Breast epithelium (tissue), 4 donors: Measurements from ENCODE around the gene SAGE1. TPM values are rescaled to one million over a fixed set of nuclear protein-coding genes. Genes with fewer than 3 reads are reported as not detected.
"Not testable (repeated sequence)": the region's sequence is repeated elsewhere in the genome, so short reads cannot be mapped to it uniquely, and the experiment has no call there.

Source experiments
- DNase-seq, 2 donors: peaks; one replicate each; pipeline ENCODE4 v3.0.0-alpha.2; 2019; ENCODE audit warnings: low spot score in 2 of 2
- H3K27ac ChIP-seq, 2 donors: fragments of 200-600 bp; sonication (generic) in 1 of 2; one replicate each; pipeline ENCODE4 v1.5.1; 2016 to 2019; ENCODE audit warnings: mild to moderate bottlenecking in 1 of 2
- H3K27me3 ChIP-seq, 2 donors: fragments of 200-600 bp; sonication (generic) in 1 of 2; one replicate each; pipeline versions ENCODE4 v1.5.1 to v1.6.0; 2017 to 2019; ENCODE audit warnings: control low read depth in 1 of 2, mild to moderate bottlenecking in 1 of 2
- H3K36me3 ChIP-seq: fragments of 200-600 bp; one replicate; pipeline ENCODE4 v1.5.1; 2019
- H3K4me1 ChIP-seq, 2 donors: fragments of 200-600 bp; sonication (generic); one replicate each; pipeline ENCODE4 v1.5.1; 2016 to 2019; ENCODE audit warnings: control low read depth in 1 of 2
- H3K4me3 ChIP-seq, 3 donors: fragments of 200-600 bp; sonication (generic); 1 replicate in 2 of 3; 2 replicates in 1 of 3; pipeline ENCODE4 v1.5.1; 2016 to 2019; ENCODE audit warnings: mild to moderate bottlenecking in 3 of 3, moderate library complexity in 2 of 3
- H3K9me3 ChIP-seq, 2 donors: fragments of 200-600 bp; sonication (generic) in 1 of 2; one replicate each; pipeline ENCODE4 v1.5.1; 2016 to 2019; ENCODE audit warnings: control low read depth in 1 of 2
- POLR2A ChIP-seq: fragments of 450-650 bp; IDR thresholded peaks from one replicate; pipeline ENCODE4 v1.6.1; 2016; ENCODE audit warnings: antibody characterized with exemption, mild to moderate bottlenecking, moderate library complexity
- POLR2AphosphoS5 ChIP-seq, 3 donors: sonication (generic); formaldehyde crosslinking; IDR thresholded peaks; one replicate each; pipeline ENCODE4 v1.6.1; 2017; ENCODE audit warnings: antibody characterized with exemption in 3 of 3
- intact Hi-C: fragments of 100-400 bp; cut with DNase I; formaldehyde crosslinking; loops from one replicate; pipeline ENCODE4 v1.15.1; 2023; ENCODE audit warnings: low total_unique reads
- total RNA-seq, 3 donors: library from RNA; depleted of rRNA; stranded (reverse); fragments of >200 nt; gene quantifications; one replicate each; pipeline ENCODE4 v1.1.0, GENCODE V29; 2016
- TF ChIP-seq, protein P1 (sequence below), 3 donors: fragments of 450-650 bp; IDR thresholded peaks; one replicate each; pipeline ENCODE4 v1.5.1; 2016 to 2017; ENCODE audit warnings: antibody characterized with exemption in 3 of 3, mild to moderate bottlenecking in 3 of 3, moderate library complexity in 3 of 3

The SAGE1 gene, protein sequence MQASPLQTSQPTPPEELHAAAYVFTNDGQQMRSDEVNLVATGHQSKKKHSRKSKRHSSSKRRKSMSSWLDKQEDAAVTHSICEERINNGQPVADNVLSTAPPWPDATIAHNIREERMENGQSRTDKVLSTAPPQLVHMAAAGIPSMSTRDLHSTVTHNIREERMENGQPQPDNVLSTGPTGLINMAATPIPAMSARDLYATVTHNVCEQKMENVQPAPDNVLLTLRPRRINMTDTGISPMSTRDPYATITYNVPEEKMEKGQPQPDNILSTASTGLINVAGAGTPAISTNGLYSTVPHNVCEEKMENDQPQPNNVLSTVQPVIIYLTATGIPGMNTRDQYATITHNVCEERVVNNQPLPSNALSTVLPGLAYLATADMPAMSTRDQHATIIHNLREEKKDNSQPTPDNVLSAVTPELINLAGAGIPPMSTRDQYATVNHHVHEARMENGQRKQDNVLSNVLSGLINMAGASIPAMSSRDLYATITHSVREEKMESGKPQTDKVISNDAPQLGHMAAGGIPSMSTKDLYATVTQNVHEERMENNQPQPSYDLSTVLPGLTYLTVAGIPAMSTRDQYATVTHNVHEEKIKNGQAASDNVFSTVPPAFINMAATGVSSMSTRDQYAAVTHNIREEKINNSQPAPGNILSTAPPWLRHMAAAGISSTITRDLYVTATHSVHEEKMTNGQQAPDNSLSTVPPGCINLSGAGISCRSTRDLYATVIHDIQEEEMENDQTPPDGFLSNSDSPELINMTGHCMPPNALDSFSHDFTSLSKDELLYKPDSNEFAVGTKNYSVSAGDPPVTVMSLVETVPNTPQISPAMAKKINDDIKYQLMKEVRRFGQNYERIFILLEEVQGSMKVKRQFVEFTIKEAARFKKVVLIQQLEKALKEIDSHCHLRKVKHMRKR
- total RNA-seq, result not detected

DNA sequence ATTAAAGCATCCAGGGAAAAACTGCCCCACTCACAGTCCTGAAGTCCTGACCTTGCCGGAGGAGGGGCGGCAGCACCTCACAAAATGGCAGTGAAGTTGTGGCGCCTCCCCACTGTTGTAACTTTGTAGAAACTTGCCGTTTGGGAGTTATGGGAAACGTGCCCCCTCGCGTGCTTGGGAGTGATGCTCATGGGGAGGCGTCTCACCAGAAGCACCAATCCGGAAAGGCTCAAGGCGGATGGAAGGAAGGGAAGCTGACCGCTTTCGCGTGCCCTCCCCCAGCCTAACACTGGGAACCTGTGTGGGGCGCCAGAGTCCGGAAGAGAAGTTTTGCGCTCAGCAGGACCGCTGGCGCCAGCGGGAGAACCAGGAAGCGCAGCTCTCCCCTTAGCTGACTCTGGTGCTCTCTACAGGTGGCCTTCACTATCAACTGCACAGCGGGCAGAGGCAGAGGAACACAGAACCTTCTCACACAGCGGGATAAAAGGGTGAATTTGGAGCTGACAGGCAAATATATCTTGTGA is at the start of gene SAGE1, which contains the start of gene CT45A10:
Gene SAGE1, plus strand, starts transcription at position 423 of the 524 bp plus-strand sequence. CDS start 2,527 bp downstream, outside the sequence.
Gene CT45A10, minus strand, starts transcription at position 151 of the 524 bp plus-strand sequence. CDS start 8,100 bp downstream, outside the sequence.
- Histone ChIP-seq H3K4me1 (no peaks in the 10 kb centered on the region), H3K36me3 (no peaks in the 10 kb centered on the region), H3K9me3 (no peaks in the 10 kb centered on the region), H3K27ac (no peak within 1 kb of the TSS), H3K4me3 (no peak within 1 kb of the TSS), H3K27me3 (peaks cover 0 to 20% of the 10 kb centered on the region in 2 donors)
- no peak for DNase-seq
- intact Hi-C loops, result no loop called here
- TF ChIP-seq POLR2A (no peak), POLR2AphosphoS5 (IDR thresholded peaks at IDR 0.05) (no peak)
- TF ChIP-seq, protein P1, sequence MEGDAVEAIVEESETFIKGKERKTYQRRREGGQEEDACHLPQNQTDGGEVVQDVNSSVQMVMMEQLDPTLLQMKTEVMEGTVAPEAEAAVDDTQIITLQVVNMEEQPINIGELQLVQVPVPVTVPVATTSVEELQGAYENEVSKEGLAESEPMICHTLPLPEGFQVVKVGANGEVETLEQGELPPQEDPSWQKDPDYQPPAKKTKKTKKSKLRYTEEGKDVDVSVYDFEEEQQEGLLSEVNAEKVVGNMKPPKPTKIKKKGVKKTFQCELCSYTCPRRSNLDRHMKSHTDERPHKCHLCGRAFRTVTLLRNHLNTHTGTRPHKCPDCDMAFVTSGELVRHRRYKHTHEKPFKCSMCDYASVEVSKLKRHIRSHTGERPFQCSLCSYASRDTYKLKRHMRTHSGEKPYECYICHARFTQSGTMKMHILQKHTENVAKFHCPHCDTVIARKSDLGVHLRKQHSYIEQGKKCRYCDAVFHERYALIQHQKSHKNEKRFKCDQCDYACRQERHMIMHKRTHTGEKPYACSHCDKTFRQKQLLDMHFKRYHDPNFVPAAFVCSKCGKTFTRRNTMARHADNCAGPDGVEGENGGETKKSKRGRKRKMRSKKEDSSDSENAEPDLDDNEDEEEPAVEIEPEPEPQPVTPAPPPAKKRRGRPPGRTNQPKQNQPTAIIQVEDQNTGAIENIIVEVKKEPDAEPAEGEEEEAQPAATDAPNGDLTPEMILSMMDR (IDR thresholded peaks at IDR 0.05), result no peak

DNA sequence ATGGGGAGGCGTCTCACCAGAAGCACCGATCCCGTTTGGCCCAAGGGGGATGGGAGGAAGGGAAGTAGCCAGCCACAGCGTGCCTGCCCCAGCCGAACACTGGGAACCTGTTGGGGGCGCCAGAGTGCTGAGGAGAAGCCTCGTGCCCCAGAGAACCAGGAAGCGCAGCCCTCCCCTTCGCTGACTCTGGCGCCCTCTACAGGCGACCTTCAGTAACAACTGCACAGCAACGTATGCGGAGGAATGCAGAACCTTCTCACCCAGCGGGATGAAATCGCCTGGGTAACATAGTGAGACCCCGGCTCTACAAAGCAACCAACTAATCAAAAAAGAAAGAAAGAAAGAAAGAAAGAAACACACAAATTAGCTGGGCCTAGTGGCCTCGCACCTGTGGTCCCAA is 39.1 kb upstream of the SAGE1 start, which contains the start of gene CT45A8:
Gene CT45A8, minus strand, starts transcription at position 101 of the 400 bp plus-strand sequence. CDS start 3,755 bp downstream, outside the sequence.
- H3K27ac ChIP-seq, intact Hi-C loops, H3K9me3 ChIP-seq, H3K4me1 ChIP-seq, H3K4me3 ChIP-seq, DNase-seq, H3K36me3 ChIP-seq, H3K27me3 ChIP-seq: not testable (repeated sequence)

DNA sequence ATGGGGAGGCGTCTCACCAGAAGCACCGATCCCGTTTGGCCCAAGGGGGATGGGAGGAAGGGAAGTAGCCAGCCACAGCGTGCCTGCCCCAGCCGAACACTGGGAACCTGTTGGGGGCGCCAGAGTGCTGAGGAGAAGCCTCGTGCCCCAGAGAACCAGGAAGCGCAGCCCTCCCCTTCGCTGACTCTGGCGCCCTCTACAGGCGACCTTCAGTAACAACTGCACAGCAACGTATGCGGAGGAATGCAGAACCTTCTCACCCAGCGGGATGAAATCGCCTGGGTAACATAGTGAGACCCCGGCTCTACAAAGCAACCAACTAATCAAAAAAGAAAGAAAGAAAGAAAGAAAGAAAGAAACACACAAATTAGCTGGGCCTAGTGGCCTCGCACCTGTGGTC is 21.8 kb upstream of the SAGE1 start, which contains the start of gene CT45A9:
Gene CT45A9, minus strand, starts transcription at position 101 of the 400 bp plus-strand sequence. CDS start 3,751 bp downstream, outside the sequence.
- intact Hi-C loops, H3K4me1 ChIP-seq, H3K27me3 ChIP-seq, H3K9me3 ChIP-seq, H3K36me3 ChIP-seq, H3K27ac ChIP-seq, DNase-seq, H3K4me3 ChIP-seq: not testable (repeated sequence)

DNA sequence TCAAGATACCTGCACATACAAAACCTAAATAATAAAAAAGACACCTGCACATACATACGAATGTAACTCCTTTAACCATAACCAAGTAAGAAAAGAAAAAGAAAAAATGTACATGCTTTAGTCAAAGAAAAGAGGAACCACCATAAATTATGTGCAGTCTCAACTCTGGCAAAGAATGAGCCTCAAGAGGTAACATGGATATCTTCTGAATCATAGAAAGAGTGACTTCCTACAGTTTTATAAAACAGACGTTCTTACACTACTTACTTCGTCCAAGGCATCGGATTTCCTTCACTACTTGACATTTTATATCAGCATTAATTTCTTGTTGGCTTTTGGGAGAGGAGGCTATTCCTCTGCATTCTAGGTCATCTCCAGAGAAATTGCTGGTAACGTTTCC is 10.8 kb upstream of the SAGE1 start:
- intact Hi-C loops, H3K4me1 ChIP-seq, H3K27ac ChIP-seq, H3K9me3 ChIP-seq, H3K4me3 ChIP-seq, DNase-seq, H3K27me3 ChIP-seq, H3K36me3 ChIP-seq: not testable (repeated sequence)

DNA sequence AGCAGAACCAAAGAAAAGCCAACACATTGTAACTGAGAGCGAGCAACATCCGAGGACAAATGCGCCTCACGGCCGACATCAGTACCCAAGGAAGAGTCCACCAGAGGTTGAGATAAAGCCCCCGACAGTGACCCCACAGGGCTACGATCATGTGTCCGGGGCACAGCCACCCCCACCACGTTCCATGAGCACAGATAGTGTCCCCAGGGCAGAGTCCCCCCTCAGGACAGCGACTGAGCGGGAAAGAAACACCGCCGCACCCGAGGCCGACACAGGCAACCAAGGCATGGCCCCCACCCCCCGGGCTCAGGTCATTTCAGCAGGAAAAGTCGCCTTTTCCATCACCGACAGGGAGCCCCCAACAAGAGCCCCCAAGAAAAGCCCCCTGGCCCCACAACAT is 5.3 kb upstream of the SAGE1 start:
- H3K4me1 ChIP-seq, H3K9me3 ChIP-seq, H3K36me3 ChIP-seq, intact Hi-C loops, DNase-seq, H3K4me3 ChIP-seq, H3K27ac ChIP-seq: not testable (repeated sequence)
- peaks cover 0 to 16% of the 10 kb centered on the region in 2 donors for H3K27me3 ChIP-seq

DNA sequence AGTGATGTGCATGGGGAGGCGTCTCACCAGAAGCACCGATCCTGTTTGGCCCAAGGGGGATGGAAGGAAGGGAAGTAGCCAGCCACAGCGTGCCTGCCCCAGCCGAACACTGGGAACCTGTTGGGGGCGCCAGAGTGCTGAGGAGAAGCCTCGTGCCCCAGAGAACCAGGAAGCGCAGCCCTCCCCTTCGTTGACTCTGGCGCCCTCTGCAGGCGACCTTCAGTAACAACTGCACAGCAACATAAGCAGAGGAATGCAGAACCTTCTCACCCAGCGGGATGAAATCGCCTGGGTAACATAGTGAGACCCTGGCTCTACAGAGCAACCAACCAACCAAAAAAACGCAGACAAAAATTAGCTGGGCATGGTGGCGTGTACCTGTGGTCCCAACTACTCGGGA is 4.5 kb upstream of the SAGE1 start:
- H3K4me1 ChIP-seq, H3K27ac ChIP-seq, H3K4me3 ChIP-seq, H3K9me3 ChIP-seq, H3K36me3 ChIP-seq, DNase-seq, intact Hi-C loops: not testable (repeated sequence)
- peaks cover 0 to 16% of the 10 kb centered on the region in 2 donors for H3K27me3 ChIP-seq

DNA sequence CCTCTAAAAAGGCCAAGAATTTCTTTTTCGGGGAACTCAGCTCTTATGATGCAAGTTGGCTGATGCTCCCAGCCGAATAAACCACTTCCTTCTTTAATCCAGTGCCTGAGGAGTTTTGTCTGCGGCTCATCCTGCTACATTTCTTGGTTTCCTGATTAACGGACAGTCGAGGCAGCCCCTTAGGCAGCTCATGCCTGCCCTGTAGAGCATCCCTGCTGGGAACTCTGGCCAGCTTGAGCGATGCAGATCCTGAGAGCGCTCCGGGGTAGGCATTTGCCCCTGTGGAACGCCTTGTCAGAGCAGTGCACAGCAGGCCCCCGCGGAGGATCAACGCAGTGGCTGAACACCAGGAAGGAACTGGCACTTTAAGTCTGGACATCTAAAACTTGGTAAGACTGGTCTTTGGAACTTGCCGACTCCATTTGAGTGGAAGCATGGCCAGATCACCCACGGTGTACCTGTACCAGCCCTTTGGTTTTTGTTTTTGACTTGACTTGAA is 3.4 kb upstream of the SAGE1 start:
- intact Hi-C loops, result no loop called here
- DNase-seq, result no peak

More for the DNA sequence above, 3.4 kb upstream of the SAGE1 start:
- no peak overlapping the region for H3K4me3 ChIP-seq
- H3K4me1 ChIP-seq, result no peaks in the 10 kb centered on the region
- H3K36me3 ChIP-seq, result no peaks in the 10 kb centered on the region
- no peak overlapping the region for H3K27ac ChIP-seq
- no peaks in the 10 kb centered on the region for H3K9me3 ChIP-seq
- H3K27me3 ChIP-seq, result peaks cover 0 to 16% of the 10 kb centered on the region in 2 donors
- TF ChIP-seq POLR2A, result no peak
- TF ChIP-seq POLR2AphosphoS5 (IDR thresholded peaks at IDR 0.05), result no peak
